ENCODE data around the gene LHX1.

The LHX1 gene

GRCh38 chr17:36922175-36922574, 15.1 kb upstream of the LHX1 start:
- no peak for DNase-seq (ENCODE audit: low spot score)

- no peak for DNase-seq (ENCODE audit: low spot score)
Observed at GRCh38 chr17:36923814-36924221, 13.5 kb upstream of the LHX1 start.

GRCh38 chr17:36926226-36926625, 11.0 kb upstream of the LHX1 start:
- no peak for DNase-seq (ENCODE audit: low spot score)

GRCh38 chr17:36926701-36927100, 10.6 kb upstream of the LHX1 start:
- no peak for DNase-seq (ENCODE audit: low spot score)

GRCh38 chr17:36928471-36929345, 8.6 kb upstream of the LHX1 start:
- no peak for DNase-seq (ENCODE audit: low spot score)

- no peak for DNase-seq (ENCODE audit: low spot score)
Observed at GRCh38 chr17:36929851-36930582, 7.3 kb upstream of the LHX1 start.

- DNase-seq (ENCODE audit: low spot score), result no peak
Observed at GRCh38 chr17:36930583-36930900, 6.7 kb upstream of the LHX1 start.

- no peak for DNase-seq (ENCODE audit: low spot score)
Observed at GRCh38 chr17:36931096-36931696, 6.1 kb upstream of the LHX1 start.

- no peak for DNase-seq (ENCODE audit: low spot score)
Observed at GRCh38 chr17:36931697-36932382, 5.4 kb upstream of the LHX1 start.

GRCh38 chr17:36932383-36932693, 4.9 kb upstream of the LHX1 start:
- no peak for DNase-seq (ENCODE audit: low spot score)

GRCh38 chr17:36932694-36933511, 4.4 kb upstream of the LHX1 start:
- no peak for DNase-seq (ENCODE audit: low spot score)

GRCh38 chr17:36933512-36934143, 3.6 kb upstream of the LHX1 start:
- DNase-seq (ENCODE audit: low spot score), result no peak

GRCh38 chr17:36934144-36934691, 3.1 kb upstream of the LHX1 start:
- DNase-seq (ENCODE audit: low spot score), result no peak

GRCh38 chr17:36934692-36935630, 2.3 kb upstream of the LHX1 start:
- no peak for DNase-seq (ENCODE audit: low spot score)

- DNase-seq (ENCODE audit: low spot score), result no peak
Observed at GRCh38 chr17:36935671-36936454, 1.4 kb upstream of the LHX1 start.

- DNase-seq (ENCODE audit: low spot score), result no peak
Observed at GRCh38 chr17:36936455-36937000, 747 bp upstream of the LHX1 start.

- DNase-seq (ENCODE audit: low spot score), result no peak
Observed at GRCh38 chr17:36937959-36938565, 787 bp downstream of the LHX1 start.

GRCh38 chr17:36938566-36939051, 1.3 kb downstream of the LHX1 start:
- DNase-seq (ENCODE audit: low spot score), result no peak

Data from pons (tissue), 1 donor.